Keratinocyte (primary cell): ENCODE results near the gene GRIP1.

Experiments
- EZH2 ChIP-seq: IDR thresholded peaks from one replicate; pipeline ENCODE4 v1.6.1; 2012; ENCODE audit warnings: inconsistent platforms, mild to moderate bottlenecking, low read length, moderate library complexity
- TF ChIP-seq, protein P1 (sequence below), 3 experiments: IDR thresholded peaks in 1 of 3; conservative IDR thresholded peaks in 1 of 3; optimal IDR thresholded peaks in 1 of 3; 2 replicates in 2 of 3; 3 replicates in 1 of 3; pipeline versions ENCODE3 to v1.5.1; 2011; ENCODE audit warnings: low read length in 3 of 3, mild to moderate bottlenecking in 3 of 3, moderate library complexity in 2 of 3, control low read depth in 1 of 3, inconsistent platforms in 1 of 3; ENCODE audit not compliant: insufficient read depth in 2 of 3; ENCODE audit errors: extremely low read depth in 1 of 3

DNA sequence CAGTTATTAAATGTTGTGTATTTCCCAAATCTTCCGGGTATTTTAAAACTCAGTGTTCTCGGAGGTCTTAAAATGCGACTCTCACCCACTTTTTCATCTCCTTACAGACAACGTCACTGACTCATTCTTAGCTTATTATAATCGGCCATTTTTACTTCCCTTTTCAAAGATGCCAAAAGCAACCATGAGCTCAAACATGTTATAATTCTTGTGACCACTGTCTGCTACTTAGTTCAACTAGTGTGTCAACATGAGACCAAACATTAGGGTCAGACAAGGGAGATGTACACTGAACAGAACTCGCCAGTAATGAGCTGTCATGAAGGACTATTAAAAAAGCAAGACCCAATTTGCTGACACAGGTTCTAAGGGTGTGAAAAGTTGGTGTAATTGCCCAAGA is 4.2 kb upstream of the GRIP1 start:
- TF ChIP-seq, protein P1, sequence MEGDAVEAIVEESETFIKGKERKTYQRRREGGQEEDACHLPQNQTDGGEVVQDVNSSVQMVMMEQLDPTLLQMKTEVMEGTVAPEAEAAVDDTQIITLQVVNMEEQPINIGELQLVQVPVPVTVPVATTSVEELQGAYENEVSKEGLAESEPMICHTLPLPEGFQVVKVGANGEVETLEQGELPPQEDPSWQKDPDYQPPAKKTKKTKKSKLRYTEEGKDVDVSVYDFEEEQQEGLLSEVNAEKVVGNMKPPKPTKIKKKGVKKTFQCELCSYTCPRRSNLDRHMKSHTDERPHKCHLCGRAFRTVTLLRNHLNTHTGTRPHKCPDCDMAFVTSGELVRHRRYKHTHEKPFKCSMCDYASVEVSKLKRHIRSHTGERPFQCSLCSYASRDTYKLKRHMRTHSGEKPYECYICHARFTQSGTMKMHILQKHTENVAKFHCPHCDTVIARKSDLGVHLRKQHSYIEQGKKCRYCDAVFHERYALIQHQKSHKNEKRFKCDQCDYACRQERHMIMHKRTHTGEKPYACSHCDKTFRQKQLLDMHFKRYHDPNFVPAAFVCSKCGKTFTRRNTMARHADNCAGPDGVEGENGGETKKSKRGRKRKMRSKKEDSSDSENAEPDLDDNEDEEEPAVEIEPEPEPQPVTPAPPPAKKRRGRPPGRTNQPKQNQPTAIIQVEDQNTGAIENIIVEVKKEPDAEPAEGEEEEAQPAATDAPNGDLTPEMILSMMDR (optimal IDR thresholded peaks at IDR 0.05 in 1 of 3, IDR thresholded peaks at IDR 0.05 in 1 of 3, conservative IDR thresholded peaks at IDR 0.05 in 1 of 3; ENCODE audit: extremely low read depth in 1 of 3, insufficient read depth in 2 of 3, low read length in 3 of 3) = no peak
- no peak for TF ChIP-seq EZH2
